D721Med (cell line): ENCODE data around the gene SPEG.

Source experiments
- DNase-seq: peaks from one replicate; pipeline ENCODE4 v3.0.0; 2011; ENCODE audit warnings: low spot score; ENCODE audit not compliant: insufficient read length
- FAIRE-seq: peaks from 2 replicates; lab custom pipeline; 2011; peaks lifted over from hg19 to GRCh38; lab: Jason Lieb, UNC
- CTCF ChIP-seq: IDR thresholded peaks from 2 replicates; pipeline ENCODE4 v1.5.1; 2012; ENCODE audit warnings: mild to moderate bottlenecking, control low read depth; ENCODE audit not compliant: insufficient read depth; ENCODE audit errors: missing control alignments

SPEG gene

GRCh38 chr2:219483451-219484342, 49.1 kb downstream of the SPEG start:
- no peak for DNase-seq
- FAIRE-seq: no peak
- TF ChIP-seq CTCF: no peak

- DNase-seq (no peak), FAIRE-seq (no peak)
- no peak for TF ChIP-seq CTCF
Observed at GRCh38 chr2:219484343-219485200, 49.9 kb downstream of the SPEG start.

GRCh38 chr2:219485201-219485580, 50.5 kb downstream of the SPEG start:
- no peak for FAIRE-seq
- no peak for DNase-seq

GRCh38 chr2:219486380-219486959, 51.8 kb downstream of the SPEG start:
- no peak for TF ChIP-seq CTCF
- no peak for DNase-seq
- no peak for FAIRE-seq

More at GRCh38 chr2:219485201-219485580, 50.5 kb downstream of the SPEG start:
- no peak for TF ChIP-seq CTCF

- no peak for TF ChIP-seq CTCF
- FAIRE-seq: no peak
- DNase-seq: no peak
Observed at GRCh38 chr2:219488149-219488843, 53.7 kb downstream of the SPEG start.

GRCh38 chr2:219488844-219489194, 54.2 kb downstream of the SPEG start:
- DNase-seq (no peak), FAIRE-seq (no peak)
- no peak for TF ChIP-seq CTCF
